ENCODE data around the gene WNT3A. TPM values are rescaled to one million over a fixed set of nuclear protein-coding genes. Genes with fewer than 3 reads are reported as not detected.

Gene WNT3A
- polyA plus RNA-seq, 1 of the 3 experiments (the other 2 are of a cell fraction): not detected

DNA sequence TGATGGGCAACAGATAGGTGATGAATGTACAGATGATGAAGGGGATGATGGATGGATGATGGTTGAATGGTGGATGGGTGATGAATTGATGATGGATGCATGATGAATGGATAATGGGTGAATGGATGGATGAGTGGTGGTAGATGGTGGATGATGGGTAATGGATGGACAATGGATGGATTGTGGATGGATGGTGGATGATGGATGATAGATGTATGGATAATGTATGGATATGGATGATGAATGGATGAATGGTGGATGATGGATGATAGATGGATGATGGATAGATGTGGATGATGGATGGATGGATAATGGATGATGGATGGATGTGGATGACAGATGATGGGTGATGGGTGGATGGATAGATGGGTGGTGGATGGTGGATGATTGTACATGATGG, 35.7 kb downstream of the WNT3A start (continued):
- TF ChIP-seq RFX5 (IDR thresholded peaks at IDR 0.05; ENCODE audit: low read length) (no peak), NRF1 (IDR thresholded peaks at IDR 0.05; ENCODE audit: low read depth, low read length) (no peak), TCF12 (IDR thresholded peaks at IDR 0.05) (no peak), GABPA (IDR thresholded peaks at IDR 0.05; ENCODE audit: low read depth) (no peak), YY1 (IDR thresholded peaks at IDR 0.05; ENCODE audit: low read depth) (no peak), NFIC (IDR thresholded peaks at IDR 0.05; ENCODE audit: borderline replicate concordance) (no peak), FOSL2 (IDR thresholded peaks at IDR 0.05; ENCODE audit: borderline replicate concordance, low read depth) (no peak), JUND (IDR thresholded peaks at IDR 0.05) (no peak)

DNA sequence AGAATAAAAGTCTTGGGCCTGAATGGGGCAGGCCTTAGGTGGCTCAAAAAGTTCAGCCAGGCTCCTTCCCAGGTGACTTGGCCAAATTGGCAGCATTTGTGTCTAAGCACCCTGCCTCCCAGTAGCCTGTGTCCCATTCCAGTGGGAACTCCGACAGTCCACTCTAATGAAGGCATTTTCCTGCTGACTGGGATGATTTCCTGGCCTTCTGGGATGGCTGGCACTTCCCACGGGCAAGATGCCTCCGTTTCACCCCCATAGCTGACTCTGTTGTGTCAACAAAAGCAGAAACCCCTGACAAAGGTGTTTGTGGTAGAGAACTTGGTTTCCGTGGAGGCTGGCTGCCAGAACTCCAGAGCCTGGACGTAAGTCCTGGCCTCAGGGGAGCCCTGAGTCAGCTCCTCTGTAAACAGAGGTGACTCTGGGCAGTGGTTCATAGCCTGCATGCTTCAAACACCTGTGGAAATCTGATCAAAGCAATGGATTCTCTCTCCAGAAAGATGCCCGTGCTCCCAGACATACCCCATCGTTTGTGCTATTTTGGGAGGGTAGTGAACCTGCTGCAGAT, 36.6 kb downstream of the WNT3A start:
- Histone ChIP-seq H3K9me2 (no peaks in the 10 kb centered on the region), H2AFZ (ENCODE audit: low read depth) (no peak overlapping the region), H3K9ac (no peak overlapping the region), H4K20me1 (ENCODE audit: insufficient read depth) (no peaks in the 10 kb centered on the region), H3K27ac (ENCODE audit: low read depth in 2 of 2, low read length in 1 of 2) (no peak overlapping the region), H3K4me3 (ENCODE audit: low read depth in 2 of 2, low read length in 1 of 2) (no peak overlapping the region), H3F3A (replicated peaks; ENCODE audit: insufficient read depth) (no peaks in the 10 kb centered on the region), H3K4me2 (no peak overlapping the region), H3K79me2 (ENCODE audit: insufficient read depth) (no peaks in the 10 kb centered on the region), H3K27me3 (ENCODE audit: insufficient read depth) (peaks cover 9% of the 10 kb centered on the region; the same call in 1 of the 2 replicates), H3K9me3 (no peaks in the 10 kb centered on the region), H3K36me3 (replicated peaks in 1 of 2; ENCODE audit: control insufficient read depth in 1 of 2, insufficient read depth in 2 of 2, low read length in 1 of 2) (no peaks in the 10 kb centered on the region), H3K4me1 (ENCODE audit: control insufficient read depth in 1 of 2, insufficient read depth in 2 of 2, low read depth in 1 of 2, low read length in 1 of 2) (no peaks in the 10 kb centered on the region)
- CTCF ChIA-PET: interaction anchor here (2.2 kb wide), 1 partner anchor 16 kb away, joined by 6 read pairs; no protein-coding TSS in a partner anchor
- WGBS (ENCODE audit: low lambda C conversion rate): 0% methylated on average over 7 of the region's 7 CpGs
- no peak for DNase-seq
- POLR2A ChIA-PET: no interaction called here
- TF ChIP-seq CHD2 (IDR thresholded peaks at IDR 0.05; ENCODE audit: low read length, partially characterized antibody) (no peak), POLR2AphosphoS5 (IDR thresholded peaks at IDR 0.05; ENCODE audit: low read depth, low read length) (no peak), RXRA (IDR thresholded peaks at IDR 0.05; ENCODE audit: borderline replicate concordance, low read depth) (no peak), GATA2 (CRISPR knock-in tag; IDR thresholded peaks at IDR 0.05) (no peak), RFX5 (IDR thresholded peaks at IDR 0.05; ENCODE audit: low read length) (no peak), NRF1 (IDR thresholded peaks at IDR 0.05; ENCODE audit: low read depth, low read length) (no peak)
- TF ChIP-seq, protein P1, sequence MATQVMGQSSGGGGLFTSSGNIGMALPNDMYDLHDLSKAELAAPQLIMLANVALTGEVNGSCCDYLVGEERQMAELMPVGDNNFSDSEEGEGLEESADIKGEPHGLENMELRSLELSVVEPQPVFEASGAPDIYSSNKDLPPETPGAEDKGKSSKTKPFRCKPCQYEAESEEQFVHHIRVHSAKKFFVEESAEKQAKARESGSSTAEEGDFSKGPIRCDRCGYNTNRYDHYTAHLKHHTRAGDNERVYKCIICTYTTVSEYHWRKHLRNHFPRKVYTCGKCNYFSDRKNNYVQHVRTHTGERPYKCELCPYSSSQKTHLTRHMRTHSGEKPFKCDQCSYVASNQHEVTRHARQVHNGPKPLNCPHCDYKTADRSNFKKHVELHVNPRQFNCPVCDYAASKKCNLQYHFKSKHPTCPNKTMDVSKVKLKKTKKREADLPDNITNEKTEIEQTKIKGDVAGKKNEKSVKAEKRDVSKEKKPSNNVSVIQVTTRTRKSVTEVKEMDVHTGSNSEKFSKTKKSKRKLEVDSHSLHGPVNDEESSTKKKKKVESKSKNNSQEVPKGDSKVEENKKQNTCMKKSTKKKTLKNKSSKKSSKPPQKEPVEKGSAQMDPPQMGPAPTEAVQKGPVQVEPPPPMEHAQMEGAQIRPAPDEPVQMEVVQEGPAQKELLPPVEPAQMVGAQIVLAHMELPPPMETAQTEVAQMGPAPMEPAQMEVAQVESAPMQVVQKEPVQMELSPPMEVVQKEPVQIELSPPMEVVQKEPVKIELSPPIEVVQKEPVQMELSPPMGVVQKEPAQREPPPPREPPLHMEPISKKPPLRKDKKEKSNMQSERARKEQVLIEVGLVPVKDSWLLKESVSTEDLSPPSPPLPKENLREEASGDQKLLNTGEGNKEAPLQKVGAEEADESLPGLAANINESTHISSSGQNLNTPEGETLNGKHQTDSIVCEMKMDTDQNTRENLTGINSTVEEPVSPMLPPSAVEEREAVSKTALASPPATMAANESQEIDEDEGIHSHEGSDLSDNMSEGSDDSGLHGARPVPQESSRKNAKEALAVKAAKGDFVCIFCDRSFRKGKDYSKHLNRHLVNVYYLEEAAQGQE (IDR thresholded peaks at IDR 0.05; ENCODE audit: low read depth, low read length): no peak
- TF ChIP-seq, protein P2, sequence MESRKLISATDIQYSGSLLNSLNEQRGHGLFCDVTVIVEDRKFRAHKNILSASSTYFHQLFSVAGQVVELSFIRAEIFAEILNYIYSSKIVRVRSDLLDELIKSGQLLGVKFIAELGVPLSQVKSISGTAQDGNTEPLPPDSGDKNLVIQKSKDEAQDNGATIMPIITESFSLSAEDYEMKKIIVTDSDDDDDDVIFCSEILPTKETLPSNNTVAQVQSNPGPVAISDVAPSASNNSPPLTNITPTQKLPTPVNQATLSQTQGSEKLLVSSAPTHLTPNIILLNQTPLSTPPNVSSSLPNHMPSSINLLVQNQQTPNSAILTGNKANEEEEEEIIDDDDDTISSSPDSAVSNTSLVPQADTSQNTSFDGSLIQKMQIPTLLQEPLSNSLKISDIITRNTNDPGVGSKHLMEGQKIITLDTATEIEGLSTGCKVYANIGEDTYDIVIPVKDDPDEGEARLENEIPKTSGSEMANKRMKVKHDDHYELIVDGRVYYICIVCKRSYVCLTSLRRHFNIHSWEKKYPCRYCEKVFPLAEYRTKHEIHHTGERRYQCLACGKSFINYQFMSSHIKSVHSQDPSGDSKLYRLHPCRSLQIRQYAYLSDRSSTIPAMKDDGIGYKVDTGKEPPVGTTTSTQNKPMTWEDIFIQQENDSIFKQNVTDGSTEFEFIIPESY (IDR thresholded peaks at IDR 0.05; ENCODE audit: borderline replicate concordance, low read depth): no peak

All from SK-N-SH (cell line).